GF-D8 (cell line): Measurements from ENCODE around the gene ENPP6.

ENCODE experiments used
- DNase-seq: peaks from one replicate; lab custom pipeline; 2025; lab: John Stamatoyannopoulos, UW

The ENPP6 gene

GRCh38 chr4:184104419-184105101, 113.1 kb downstream of the ENPP6 start:
- no peak for DNase-seq

- DNase-seq: no peak
Measured at GRCh38 chr4:184103527-184104264, 114.0 kb downstream of the ENPP6 start.

- no peak for DNase-seq
Measured at GRCh38 chr4:184102927-184103326, 114.7 kb downstream of the ENPP6 start.

- DNase-seq: no peak
Measured at GRCh38 chr4:184102488-184102887, 115.2 kb downstream of the ENPP6 start.

GRCh38 chr4:184101711-184102110, 116.0 kb downstream of the ENPP6 start:
- no peak for DNase-seq

GRCh38 chr4:184100297-184100885, 117.3 kb downstream of the ENPP6 start:
- DNase-seq: no peak

- DNase-seq: no peak
Measured at GRCh38 chr4:184099535-184099966, 118.1 kb downstream of the ENPP6 start.

- DNase-seq: no peak
Measured at GRCh38 chr4:184099000-184099399, 118.7 kb downstream of the ENPP6 start.

- no peak for DNase-seq
Measured at GRCh38 chr4:184097815-184098214, 119.9 kb downstream of the ENPP6 start.

- no peak for DNase-seq
Measured at GRCh38 chr4:184097241-184097605, 120.5 kb downstream of the ENPP6 start.

GRCh38 chr4:184096561-184097240, 121.0 kb downstream of the ENPP6 start:
- DNase-seq: no peak

GRCh38 chr4:184094532-184095159, 123.0 kb downstream of the ENPP6 start:
- no peak for DNase-seq

GRCh38 chr4:184091986-184092385, 125.7 kb downstream of the ENPP6 start:
- no peak for DNase-seq

GRCh38 chr4:184090571-184090970, 127.1 kb downstream of the ENPP6 start:
- no peak for DNase-seq

GRCh38 chr4:184080674-184081073, 137.0 kb downstream of the ENPP6 start:
- DNase-seq: no peak

GRCh38 chr4:184074677-184075388, 142.8 kb downstream of the ENPP6 start:
- DNase-seq: no peak

GRCh38 chr4:184067931-184068554, 149.6 kb downstream of the ENPP6 start:
- DNase-seq: no peak

- no peak for DNase-seq
Measured at GRCh38 chr4:184066584-184067300, 150.9 kb downstream of the ENPP6 start.

GRCh38 chr4:184064877-184065276, 152.8 kb downstream of the ENPP6 start:
- DNase-seq: no peak

GRCh38 chr4:184062769-184063168, 154.9 kb downstream of the ENPP6 start:
- no peak for DNase-seq
